KG1 (cell line): ENCODE data around the gene SMPD3.
A peak's percentile ranks its signal among the peaks of the same experiment; 100 is the strongest.

Experiments used
- DNase-seq: peaks from one replicate; lab custom pipeline; 2025; lab: John Stamatoyannopoulos, UW

The SMPD3 gene

GRCh38 chr16:68470461-68471150 is 22.3 kb upstream of the SMPD3 start:
- peak; percentile 59 for DNase-seq

GRCh38 chr16:68469796-68470460 is 21.6 kb upstream of the SMPD3 start:
- no peak for DNase-seq

- DNase-seq, result no peak
Measured at GRCh38 chr16:68468842-68469241, 20.5 kb upstream of the SMPD3 start.

- DNase-seq, result no peak
Measured at GRCh38 chr16:68466174-68466573, 17.9 kb upstream of the SMPD3 start.

GRCh38 chr16:68463904-68464303 is 15.6 kb upstream of the SMPD3 start:
- DNase-seq, result no peak

GRCh38 chr16:68460067-68460466 is 11.8 kb upstream of the SMPD3 start:
- DNase-seq, result no peak

- DNase-seq, result no peak
Measured at GRCh38 chr16:68459457-68459856, 11.1 kb upstream of the SMPD3 start.

- no peak for DNase-seq
Measured at GRCh38 chr16:68458551-68458950, 10.2 kb upstream of the SMPD3 start.

- no peak for DNase-seq
Measured at GRCh38 chr16:68458101-68458500, 9.8 kb upstream of the SMPD3 start.

- DNase-seq, result no peak
Measured at GRCh38 chr16:68455631-68456030, 7.3 kb upstream of the SMPD3 start.

GRCh38 chr16:68454920-68455435 is 6.7 kb upstream of the SMPD3 start:
- DNase-seq, result no peak

- DNase-seq, result no peak
Measured at GRCh38 chr16:68453816-68454215, 5.5 kb upstream of the SMPD3 start.

- DNase-seq, result no peak
Measured at GRCh38 chr16:68452176-68452575, 3.9 kb upstream of the SMPD3 start.

- no peak for DNase-seq
Measured at GRCh38 chr16:68451676-68452075, 3.4 kb upstream of the SMPD3 start.

GRCh38 chr16:68450741-68451255 is 2.5 kb upstream of the SMPD3 start:
- no peak for DNase-seq

GRCh38 chr16:68447653-68448359 is 502 bp downstream of the SMPD3 start:
- no peak for DNase-seq

- no peak for DNase-seq
Measured at GRCh38 chr16:68446681-68447652, 1.3 kb downstream of the SMPD3 start.

- DNase-seq, result peak; percentile 38
Measured at GRCh38 chr16:68445458-68445857, 2.9 kb downstream of the SMPD3 start.

GRCh38 chr16:68444056-68444657 is 4.2 kb downstream of the SMPD3 start:
- DNase-seq, result no peak

GRCh38 chr16:68436581-68436980 is 11.7 kb downstream of the SMPD3 start:
- DNase-seq, result no peak

- DNase-seq, result no peak
Measured at GRCh38 chr16:68434624-68435210, 13.6 kb downstream of the SMPD3 start.
